Neuronal stem cell (in vitro differentiated cells): ENCODE results near the gene EGFL6.

ENCODE experiments used
- DNase-seq: peaks from one replicate; pipeline ENCODE4 v3.0.0-alpha.2; 2013; ENCODE audit warnings: low spot score
- H2AFZ ChIP-seq: one replicate; pipeline ENCODE4 v1.6.1; 2013; ENCODE audit warnings: mild to moderate bottlenecking, low read length, inconsistent platforms
- H2AK5ac ChIP-seq: 2 replicates; pipeline ENCODE4 v1.6.1; 2013; ENCODE audit warnings: low read depth, mild to moderate bottlenecking, inconsistent platforms, low read length, moderate library complexity, mixed read lengths
- H2BK120ac ChIP-seq: 2 replicates; pipeline ENCODE4 v1.6.1; 2013; ENCODE audit warnings: low read depth, mild to moderate bottlenecking, inconsistent platforms, low read length, moderate library complexity, mixed read lengths
- H2BK12ac ChIP-seq: one replicate; pipeline ENCODE4 v1.6.1; 2013; ENCODE audit warnings: low read length, inconsistent platforms
- H2BK15ac ChIP-seq: 2 replicates; pipeline ENCODE4 v1.6.1; 2013; ENCODE audit warnings: mild to moderate bottlenecking, low read length, inconsistent platforms, mixed read lengths
- H2BK5ac ChIP-seq: one replicate; pipeline ENCODE4 v1.6.1; 2013; ENCODE audit warnings: inconsistent platforms, mild to moderate bottlenecking, low read length, moderate library complexity
- H3K14ac ChIP-seq: one replicate; pipeline ENCODE4 v1.6.1; 2013; ENCODE audit warnings: low read length, inconsistent platforms
- H3K18ac ChIP-seq: 2 replicates; pipeline ENCODE4 v1.6.1; 2013; ENCODE audit warnings: low read length, inconsistent platforms
- H3K23ac ChIP-seq: 2 replicates; pipeline ENCODE4 v1.6.1; 2013; ENCODE audit warnings: low read depth, mild to moderate bottlenecking, mixed read lengths, low read length, inconsistent platforms; ENCODE audit not compliant: poor library complexity
- H3K27ac ChIP-seq: replicated peaks from 3 replicates; pipeline ENCODE4 v1.5.1; 2013; ENCODE audit warnings: low read length, inconsistent platforms
- H3K27me3 ChIP-seq, 3 experiments: 2 replicates each; pipeline ENCODE4 v1.6.1; 2013; ENCODE audit warnings: low read length in 3 of 3, mild to moderate bottlenecking in 2 of 3, inconsistent platforms in 1 of 3, low read depth in 1 of 3, mixed read lengths in 1 of 3, moderate library complexity in 1 of 3; ENCODE audit not compliant: control insufficient read depth in 3 of 3, insufficient read depth in 3 of 3
- H3K36me3 ChIP-seq, 2 donors: replicated peaks in 1 of 2; 2 replicates each; pipeline ENCODE4 v1.6.1; 2013; ENCODE audit warnings: low read length in 2 of 2; ENCODE audit not compliant: control insufficient read depth in 2 of 2, insufficient read depth in 2 of 2
- H3K4ac ChIP-seq: 2 replicates; pipeline ENCODE4 v1.6.1; 2013; ENCODE audit warnings: inconsistent platforms, mild to moderate bottlenecking, low read length, moderate library complexity
- H3K4me1 ChIP-seq, 2 donors: 1 replicate in 1 of 2; 2 replicates in 1 of 2; pipeline ENCODE4 v1.6.1; 2013; ENCODE audit warnings: low read length in 2 of 2, low read depth in 1 of 2; ENCODE audit not compliant: control insufficient read depth in 2 of 2, insufficient read depth in 1 of 2
- H3K4me2 ChIP-seq: one replicate; pipeline ENCODE4 v1.6.1; 2013; ENCODE audit warnings: mild to moderate bottlenecking, low read length, inconsistent platforms; ENCODE audit not compliant: insufficient read depth, poor library complexity, severe bottlenecking
- H3K4me3 ChIP-seq, 2 donors: 2 replicates each; pipeline ENCODE4 v1.5.1; 2013; ENCODE audit warnings: low read length in 2 of 2, mild to moderate bottlenecking in 2 of 2, inconsistent platforms in 1 of 2, moderate library complexity in 1 of 2
- H3K79me1 ChIP-seq: one replicate; pipeline ENCODE4 v1.6.1; 2013; ENCODE audit warnings: low read depth, mild to moderate bottlenecking, inconsistent platforms, low read length, moderate library complexity
- H3K9ac ChIP-seq: one replicate; pipeline ENCODE4 v1.6.1; 2013; ENCODE audit warnings: mild to moderate bottlenecking, low read depth, low read length, inconsistent platforms; ENCODE audit not compliant: poor library complexity
- H3K9me3 ChIP-seq, 2 donors: replicated peaks in 1 of 2; 2 replicates each; pipeline versions ENCODE3 to v1.6.1; 2013; ENCODE audit warnings: low read length in 2 of 2, mild to moderate bottlenecking in 2 of 2, inconsistent platforms in 1 of 2, low read depth in 1 of 2, mixed read lengths in 1 of 2, moderate library complexity in 1 of 2; ENCODE audit not compliant: control insufficient read depth in 2 of 2, insufficient read depth in 1 of 2
- H4K8ac ChIP-seq: one replicate; pipeline ENCODE4 v1.6.1; 2013; ENCODE audit warnings: low read depth, mild to moderate bottlenecking, inconsistent platforms, low read length, moderate library complexity
- H4K91ac ChIP-seq: one replicate; pipeline ENCODE4 v1.6.1; 2013; ENCODE audit warnings: low read length, low read depth, mild to moderate bottlenecking, inconsistent platforms; ENCODE audit not compliant: poor library complexity
- WGBS, 2 donors: extraction: QIAGEN DNeasy Blood & Tissue Kit; methylation state at CpG; one replicate each; pipeline ENCODE4 v1.1.7; 2013; ENCODE audit warnings: missing lambda C conversion rate in 2 of 2, mixed read lengths in 1 of 2; ENCODE audit not compliant: insufficient read length in 2 of 2, insufficient replicate concordance in 1 of 2; ENCODE audit errors: extremely low coverage in 2 of 2; 5-methylcytosine and 5-hydroxymethylcytosine counted together

Gene EGFL6

GRCh38 chrX:13587786-13588477 is 18.5 kb downstream of the EGFL6 start:
- no peak overlapping the region for H2AK5ac ChIP-seq
- no peak overlapping the region for H3K9ac ChIP-seq
- H3K79me1 ChIP-seq: no peaks in the 10 kb centered on the region
- no peak overlapping the region for H3K27ac ChIP-seq
- no peak for DNase-seq
- H3K4me2 ChIP-seq: no peak overlapping the region
- H2BK12ac ChIP-seq: no peak overlapping the region
- no peak overlapping the region for H4K8ac ChIP-seq
- H3K4me1 ChIP-seq: no peaks in the 10 kb centered on the region
- no peak overlapping the region for H2BK120ac ChIP-seq
- H2AFZ ChIP-seq: no peak overlapping the region
- no peak overlapping the region for H3K14ac ChIP-seq
- no CpG with 5 or more reads among the region's 3 CpGs for WGBS, 2 donors
- no peak overlapping the region for H2BK15ac ChIP-seq
- no peak overlapping the region for H3K4ac ChIP-seq
- H3K18ac ChIP-seq: no peak overlapping the region
- H3K4me3 ChIP-seq: no peak overlapping the region
- peaks cover 0 to 5% (median 0%) of the 10 kb centered on the region in 3 experiments for H3K27me3 ChIP-seq
- no peak overlapping the region for H2BK5ac ChIP-seq
- H4K91ac ChIP-seq: no peak overlapping the region
- no peak overlapping the region for H3K23ac ChIP-seq
- no peaks in the 10 kb centered on the region for H3K9me3 ChIP-seq
- no peaks in the 10 kb centered on the region for H3K36me3 ChIP-seq

GRCh38 chrX:13590207-13590606 is 20.8 kb downstream of the EGFL6 start:
- no peaks in the 10 kb centered on the region for H3K36me3 ChIP-seq
- no peak overlapping the region for H3K27ac ChIP-seq
- no peaks in the 10 kb centered on the region for H3K9me3 ChIP-seq
- no peak overlapping the region for H3K4me3 ChIP-seq
- H3K14ac ChIP-seq: no peak overlapping the region
- no peak overlapping the region for H3K18ac ChIP-seq
- WGBS, 2 donors: no CpG with 5 or more reads among the region's 2 CpGs
- H4K91ac ChIP-seq: no peak overlapping the region
- H2BK15ac ChIP-seq: no peak overlapping the region
- no peak overlapping the region for H3K4ac ChIP-seq
- H2AK5ac ChIP-seq: no peak overlapping the region
- no peak overlapping the region for H2BK12ac ChIP-seq
- DNase-seq: no peak
- H4K8ac ChIP-seq: no peak overlapping the region
- H3K9ac ChIP-seq: no peak overlapping the region
- H2BK120ac ChIP-seq: no peak overlapping the region
- no peak overlapping the region for H3K4me2 ChIP-seq
- H2BK5ac ChIP-seq: no peak overlapping the region
- no peak overlapping the region for H3K23ac ChIP-seq
- peaks cover 0 to 3% (median 0%) of the 10 kb centered on the region in 3 experiments for H3K27me3 ChIP-seq
- no peaks in the 10 kb centered on the region for H3K4me1 ChIP-seq
- H3K79me1 ChIP-seq: no peaks in the 10 kb centered on the region
- no peak overlapping the region for H2AFZ ChIP-seq

- no peaks in the 10 kb centered on the region for H3K79me1 ChIP-seq
- no CpG with 5 or more reads among the region's 5 CpGs for whole genome bisulfite sequencing, 2 donors
- no peaks in the 10 kb centered on the region for H3K4me1 ChIP-seq
- no peaks in the 10 kb centered on the region for H3K36me3 ChIP-seq
- no peak overlapping the region for H4K91ac ChIP-seq
- no peaks in the 10 kb centered on the region for H3K9me3 ChIP-seq
- no peak overlapping the region for H2BK5ac ChIP-seq
- H2BK15ac ChIP-seq: no peak overlapping the region
- no peak overlapping the region for H3K4ac ChIP-seq
- H3K9ac ChIP-seq: no peak overlapping the region
- no peak overlapping the region for H3K4me2 ChIP-seq
- H3K27me3 ChIP-seq: peaks cover 0 to 3% (median 0%) of the 10 kb centered on the region in 3 experiments
- no peak overlapping the region for H2BK120ac ChIP-seq
- no peak overlapping the region for H3K14ac ChIP-seq
- no peak overlapping the region for H3K18ac ChIP-seq
- no peak overlapping the region for H3K4me3 ChIP-seq
- no peak overlapping the region for H3K23ac ChIP-seq
- DNase-seq: no peak
- H2BK12ac ChIP-seq: no peak overlapping the region
- H2AFZ ChIP-seq: no peak overlapping the region
- no peak overlapping the region for H3K27ac ChIP-seq
- H2AK5ac ChIP-seq: no peak overlapping the region
- H4K8ac ChIP-seq: no peak overlapping the region
These were observed 21.5 kb downstream of the EGFL6 start for GRCh38 chrX:13590914-13591313.

- DNase-seq: no peak
- no peak overlapping the region for H4K8ac ChIP-seq
- no peak overlapping the region for H3K4me3 ChIP-seq
- no peaks in the 10 kb centered on the region for H3K4me1 ChIP-seq
- H3K4ac ChIP-seq: no peak overlapping the region
- no peak overlapping the region for H3K27ac ChIP-seq
- no peak overlapping the region for H4K91ac ChIP-seq
- no peaks in the 10 kb centered on the region for H3K36me3 ChIP-seq
- H3K4me2 ChIP-seq: no peak overlapping the region
- no peak overlapping the region for H2BK5ac ChIP-seq
- no peak overlapping the region for H3K18ac ChIP-seq
- no peak overlapping the region for H2BK120ac ChIP-seq
- H2BK12ac ChIP-seq: no peak overlapping the region
- peaks cover 0 to 3% (median 0%) of the 10 kb centered on the region in 3 experiments for H3K27me3 ChIP-seq
- no peaks in the 10 kb centered on the region for H3K79me1 ChIP-seq
- H2BK15ac ChIP-seq: no peak overlapping the region
- no CpG with 5 or more reads among the region's 4 CpGs for WGBS, 2 donors
- H3K23ac ChIP-seq: no peak overlapping the region
- no peak overlapping the region for H3K14ac ChIP-seq
- H2AFZ ChIP-seq: no peak overlapping the region
- no peaks in the 10 kb centered on the region for H3K9me3 ChIP-seq
- H2AK5ac ChIP-seq: no peak overlapping the region
- no peak overlapping the region for H3K9ac ChIP-seq
These were observed 28.5 kb downstream of the EGFL6 start for GRCh38 chrX:13597874-13598273.
